Endothelial cell of umbilical vein (primary cell): Measurements from ENCODE around the gene KLK3. TPM values are rescaled to one million over a fixed set of nuclear protein-coding genes. Genes with fewer than 3 reads are reported as not detected.

ENCODE experiments used
- BruUV-seq: library from RNA; stranded (reverse); fragments of 400-500 nt; replicated peaks from 2 replicates; lab custom pipeline; 2021; lab: Mats Ljungman, UMichigan
- CTCF ChIA-PET: fragments of 300-600, 350-600 bp; sonication (Branson Sonifier 250); formaldehyde crosslinking; loops from one replicate; lab custom pipeline; 2021; ENCODE audit warnings: antibody characterized with exemption, inconsistent platforms; lab: Charles Lee
- POLR2A ChIA-PET: fragments of 300-600, 350-600 bp; sonication (Branson Sonifier 250); formaldehyde crosslinking; loops from one replicate; lab custom pipeline; 2021; ENCODE audit warnings: antibody characterized with exemption, inconsistent platforms; lab: Charles Lee
- DNase-seq: peaks from one replicate; pipeline ENCODE4 v3.0.0-alpha.2; 2011; ENCODE audit warnings: low read depth, low spot score
- FAIRE-seq: peaks from 2 replicates; lab custom pipeline; 2011; peaks lifted over from hg19 to GRCh38; lab: Jason Lieb, UNC
- H2AFZ ChIP-seq: 2 replicates; pipeline ENCODE4 v1.6.0; 2012; ENCODE audit warnings: low read depth, low read length, control low read depth, inconsistent platforms
- H3K27ac ChIP-seq: 2 replicates; pipeline ENCODE4 v1.5.1; 2011; ENCODE audit warnings: low read depth, mild to moderate bottlenecking, control low read depth, low read length, moderate library complexity; ENCODE audit not compliant: insufficient read depth
- H3K27me3 ChIP-seq, 2 experiments: 2 replicates each; pipeline versions ENCODE4 v1.6.0 to v1.6.1; 2011; ENCODE audit warnings: low read length in 2 of 2, mixed read lengths in 1 of 2; ENCODE audit not compliant: control insufficient read depth in 2 of 2, insufficient read depth in 2 of 2
- H3K36me3 ChIP-seq, 2 experiments: 2 replicates in 1 of 2; 3 replicates in 1 of 2; pipeline ENCODE4 v1.5.1; 2011; ENCODE audit warnings: low read length in 2 of 2, mild to moderate bottlenecking in 1 of 2, moderate library complexity in 1 of 2; ENCODE audit not compliant: control insufficient read depth in 2 of 2, insufficient read depth in 2 of 2; ENCODE audit errors: extremely low read depth in 1 of 2
- H3K4me1 ChIP-seq: 3 replicates; pipeline ENCODE4 v1.5.1; 2011; ENCODE audit warnings: mild to moderate bottlenecking, low read length; ENCODE audit not compliant: control insufficient read depth, insufficient read depth; ENCODE audit errors: extremely low read depth
- H3K4me2 ChIP-seq: 2 replicates; pipeline ENCODE4 v1.6.1; 2011; ENCODE audit warnings: low read length, control low read depth, mixed read lengths; ENCODE audit not compliant: insufficient read depth
- H3K4me3 ChIP-seq, 3 experiments: fragments of 200-600 bp in 1 of 3; sonication (generic), shearing (Covaris generic) in 1 of 3; replicated peaks in 1 of 3; 2 replicates each; pipeline ENCODE4 v1.5.1; 2011 to 2016; ENCODE audit warnings: control low read depth in 3 of 3, low read length in 3 of 3, mild to moderate bottlenecking in 2 of 3, inconsistent platforms in 1 of 3, low read depth in 1 of 3, moderate library complexity in 1 of 3; ENCODE audit not compliant: insufficient read depth in 1 of 3
- H3K79me2 ChIP-seq: 2 replicates; pipeline ENCODE4 v1.6.0; 2012; ENCODE audit warnings: low read length, inconsistent platforms; ENCODE audit not compliant: control insufficient read depth, insufficient read depth
- H3K9ac ChIP-seq: replicated peaks from 2 replicates; pipeline ENCODE3; 2011; ENCODE audit warnings: low read length, control low read depth; ENCODE audit not compliant: insufficient read depth; ENCODE audit errors: extremely low read depth
- H3K9me1 ChIP-seq: replicated peaks from 3 replicates; pipeline ENCODE4 v1.6.0; 2011; ENCODE audit warnings: mild to moderate bottlenecking, low read length; ENCODE audit not compliant: control insufficient read depth, insufficient read depth; ENCODE audit errors: extremely low read depth
- H3K9me3 ChIP-seq: replicated peaks from 2 replicates; pipeline ENCODE4 v1.5.1; 2012; ENCODE audit warnings: low read length, inconsistent platforms; ENCODE audit not compliant: control insufficient read depth, insufficient read depth
- H4K20me1 ChIP-seq: replicated peaks from 2 replicates; pipeline ENCODE3; 2011; ENCODE audit warnings: mild to moderate bottlenecking, low read length; ENCODE audit not compliant: control insufficient read depth, insufficient read depth; ENCODE audit errors: extremely low read depth
- EZH2 ChIP-seq: IDR thresholded peaks from 2 replicates; pipeline ENCODE4 v1.6.1; 2012; ENCODE audit warnings: borderline replicate concordance, low read depth, mild to moderate bottlenecking, moderate library complexity, low read length, inconsistent platforms; ENCODE audit not compliant: severe bottlenecking
- FOS ChIP-seq: IDR thresholded peaks from 2 replicates; pipeline ENCODE4 v1.6.1; 2011; ENCODE audit warnings: mild to moderate bottlenecking, low read length, moderate library complexity, borderline replicate concordance; ENCODE audit not compliant: insufficient read depth
- GATA2 ChIP-seq: IDR thresholded peaks from 2 replicates; pipeline ENCODE4 v1.7.0; 2011; ENCODE audit warnings: low read depth, mild to moderate bottlenecking, moderate library complexity, mixed read lengths, low read length; ENCODE audit not compliant: insufficient read length, insufficient read depth
- JUN ChIP-seq: IDR thresholded peaks from 2 replicates; pipeline ENCODE4 v1.6.1; 2011; ENCODE audit warnings: borderline replicate concordance, low read depth; ENCODE audit not compliant: insufficient read length, insufficient read depth
- MYC ChIP-seq: IDR thresholded peaks from one replicate; pipeline ENCODE4 v1.6.1; 2011; ENCODE audit warnings: mild to moderate bottlenecking, low read depth, low read length
- POLR2AphosphoS5 ChIP-seq: IDR thresholded peaks from 2 replicates; pipeline ENCODE4 v1.6.1; 2012; ENCODE audit warnings: low read depth, mild to moderate bottlenecking, control low read depth, low read length, moderate library complexity; ENCODE audit not compliant: insufficient read depth
- dilution Hi-C: fragments of 300-500 bp; cut with MboI; formaldehyde crosslinking; loops from one replicate; pipeline ENCODE4 v1.15.0; 2019; ENCODE audit warnings: low sequenced_read_pairs; ENCODE audit not compliant: extremely low pct_ligation_motif_present
- intact Hi-C: fragments of 100-400 bp; cut with micrococcal nuclease; formaldehyde crosslinking; loops from one replicate; pipeline ENCODE4 v1.10.0; 2022
- polyA plus RNA-seq, 4 experiments: library from polyadenylated mRNA; depleted of rRNA in 3 of 4; stranded (reverse) in 3 of 4; unstranded in 1 of 4; fragments of >200 nt; gene quantifications; 2 replicates each; pipeline versions ENCODE4 v1.2.1 to v1.2.3, GENCODE V29; 2011 to 2012; ENCODE audit warnings: missing spikeins in 1 of 4
- total RNA-seq: library from RNA; stranded (reverse); gene quantifications from 2 replicates; pipeline ENCODE4 v1.2.3, GENCODE V29; 2021
- TF ChIP-seq, protein P1 (sequence below), 2 donors: IDR thresholded peaks; 1 replicate in 1 of 2; 2 replicates in 1 of 2; pipeline ENCODE4 v1.5.1; 2011; ENCODE audit warnings: low read length in 2 of 2, mild to moderate bottlenecking in 2 of 2, moderate library complexity in 2 of 2, control low read depth in 1 of 2, inconsistent platforms in 1 of 2, low read depth in 1 of 2; ENCODE audit not compliant: insufficient read depth in 1 of 2; ENCODE audit errors: extremely low read depth in 1 of 2

Gene KLK3
- total and polyA plus RNA-seq, 2 donors (not counting 3 experiments of a cell fraction or from before 2014, with no cell fraction given): not detected

- no peak for TF ChIP-seq EZH2
- no peak for TF ChIP-seq MYC
- no peak for TF ChIP-seq JUN
- TF ChIP-seq POLR2AphosphoS5: no peak
- TF ChIP-seq GATA2: no peak
- no peak for TF ChIP-seq FOS
- FAIRE-seq: no peak
- no peaks in the 10 kb centered on the region for H3K36me3 ChIP-seq
- no peaks in the 10 kb centered on the region for H3K27me3 ChIP-seq
- H3K4me1 ChIP-seq: no peaks in the 10 kb centered on the region
- H3K9me3 ChIP-seq: no peaks in the 10 kb centered on the region
- ChIA-PET POLR2A (no interaction called here), CTCF (no interaction called here)
- H2AFZ ChIP-seq: no peak overlapping the region
- H3K4me3 ChIP-seq: no peak overlapping the region
- dilution Hi-C loops: no loop called here
- no peaks in the 10 kb centered on the region for H3K79me2 ChIP-seq
- no peak for DNase-seq
- no peak overlapping the region for H3K27ac ChIP-seq
- no peaks in the 10 kb centered on the region for H4K20me1 ChIP-seq
- BruUV-seq: no TSS peak
- no peak overlapping the region for H3K4me2 ChIP-seq
- no peaks in the 10 kb centered on the region for H3K9me1 ChIP-seq
- no peak overlapping the region for H3K9ac ChIP-seq
- intact Hi-C loops: no loop called here
Measured at GRCh38 chr19:50850738-50851137, 4.0 kb upstream of the KLK3 start.

DNA sequence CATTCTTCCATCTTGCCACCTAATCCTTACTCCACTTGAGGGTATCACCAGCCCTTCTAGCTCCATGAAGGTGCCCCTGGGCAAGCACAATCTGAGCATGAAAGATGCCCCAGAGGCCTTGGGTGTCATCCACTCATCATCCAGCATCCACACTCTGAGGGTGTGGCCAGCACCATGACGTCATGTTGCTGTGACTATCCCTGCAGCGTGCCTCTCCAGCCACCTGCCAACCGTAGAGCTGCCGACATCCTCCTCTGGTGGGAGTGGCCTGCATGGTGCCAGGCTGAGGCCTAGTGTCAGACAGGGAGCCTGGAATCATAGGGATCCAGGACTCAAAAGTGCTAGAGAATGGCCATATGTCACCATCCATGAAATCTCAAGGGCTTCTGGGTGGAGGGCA lies 3.1 kb upstream of the KLK3 start:
- no peak overlapping the region for H3K4me2 ChIP-seq
- no peaks in the 10 kb centered on the region for H3K9me1 ChIP-seq
- H4K20me1 ChIP-seq: no peaks in the 10 kb centered on the region
- H3K36me3 ChIP-seq: no peaks in the 10 kb centered on the region
- no peaks in the 10 kb centered on the region for H3K79me2 ChIP-seq
- ChIA-PET CTCF (no interaction called here), POLR2A (no interaction called here)
- no peak overlapping the region for H2AFZ ChIP-seq
- DNase-seq: no peak
- H3K27ac ChIP-seq: no peak overlapping the region
- dilution Hi-C loops: no loop called here
- H3K27me3 ChIP-seq: no peaks in the 10 kb centered on the region
- intact Hi-C loops: no loop called here
- no peaks in the 10 kb centered on the region for H3K4me1 ChIP-seq
- FAIRE-seq: no peak
- no peak overlapping the region for H3K9ac ChIP-seq
- no peak overlapping the region for H3K4me3 ChIP-seq
- no peaks in the 10 kb centered on the region for H3K9me3 ChIP-seq
- BruUV-seq: no TSS peak
- TF ChIP-seq, protein P1, sequence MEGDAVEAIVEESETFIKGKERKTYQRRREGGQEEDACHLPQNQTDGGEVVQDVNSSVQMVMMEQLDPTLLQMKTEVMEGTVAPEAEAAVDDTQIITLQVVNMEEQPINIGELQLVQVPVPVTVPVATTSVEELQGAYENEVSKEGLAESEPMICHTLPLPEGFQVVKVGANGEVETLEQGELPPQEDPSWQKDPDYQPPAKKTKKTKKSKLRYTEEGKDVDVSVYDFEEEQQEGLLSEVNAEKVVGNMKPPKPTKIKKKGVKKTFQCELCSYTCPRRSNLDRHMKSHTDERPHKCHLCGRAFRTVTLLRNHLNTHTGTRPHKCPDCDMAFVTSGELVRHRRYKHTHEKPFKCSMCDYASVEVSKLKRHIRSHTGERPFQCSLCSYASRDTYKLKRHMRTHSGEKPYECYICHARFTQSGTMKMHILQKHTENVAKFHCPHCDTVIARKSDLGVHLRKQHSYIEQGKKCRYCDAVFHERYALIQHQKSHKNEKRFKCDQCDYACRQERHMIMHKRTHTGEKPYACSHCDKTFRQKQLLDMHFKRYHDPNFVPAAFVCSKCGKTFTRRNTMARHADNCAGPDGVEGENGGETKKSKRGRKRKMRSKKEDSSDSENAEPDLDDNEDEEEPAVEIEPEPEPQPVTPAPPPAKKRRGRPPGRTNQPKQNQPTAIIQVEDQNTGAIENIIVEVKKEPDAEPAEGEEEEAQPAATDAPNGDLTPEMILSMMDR (IDR thresholded peaks at IDR 0.05; ENCODE audit: extremely low read depth in 1 of 2, insufficient read depth in 1 of 2, low read depth in 1 of 2, low read length in 2 of 2): no peak
